RWPE2 (cell line): ENCODE measurements around the gene OR5D18.

ENCODE experiments used
- ATAC-seq: fragments of 200-7000 bp; cut with Tn5 transposase; 3 replicates; pipeline ENCODE4 v1.9.1; 2021; ENCODE audit warnings: low read depth
- DNase-seq: peaks from one replicate; pipeline ENCODE4 v3.0.0-alpha.2; 2020; ENCODE audit warnings: low spot score
- H3K27ac ChIP-seq: fragments of 450-650 bp; 2 replicates; pipeline ENCODE4 v1.5.1; 2017; ENCODE audit warnings: mild to moderate bottlenecking; ENCODE audit not compliant: poor library complexity, severe bottlenecking
- H3K27me3 ChIP-seq: fragments of 250-450 bp; sonication (Bioruptor Pico); 2 replicates; pipeline ENCODE4 v1.5.1; 2021; ENCODE audit warnings: mild to moderate bottlenecking, moderate library complexity; ENCODE audit not compliant: insufficient read depth, poor library complexity, severe bottlenecking
- H3K36me3 ChIP-seq: fragments of 250-450 bp; sonication (Bioruptor Pico); 2 replicates; pipeline ENCODE4 v1.5.1; 2020; ENCODE audit warnings: low read depth, mild to moderate bottlenecking, moderate library complexity
- H3K4me1 ChIP-seq: fragments of 250-450 bp; sonication (Bioruptor Pico); 2 replicates; pipeline ENCODE4 v1.5.1; 2021; ENCODE audit warnings: mild to moderate bottlenecking, moderate library complexity; ENCODE audit not compliant: insufficient read depth, poor library complexity, severe bottlenecking
- H3K4me3 ChIP-seq: fragments of 250-450 bp; sonication (Bioruptor Pico); 2 replicates; pipeline ENCODE4 v1.5.1; 2021; ENCODE audit warnings: mild to moderate bottlenecking, moderate library complexity; ENCODE audit not compliant: severe bottlenecking
- H3K9me3 ChIP-seq: fragments of 250-450 bp; sonication (Bioruptor Pico); 2 replicates; pipeline ENCODE4 v1.5.1; 2021; ENCODE audit warnings: mild to moderate bottlenecking, moderate library complexity; ENCODE audit not compliant: severe bottlenecking
- TF ChIP-seq, protein P1 (sequence below): fragments of 450-650 bp; IDR thresholded peaks from one replicate; pipeline ENCODE4 v1.5.1; 2017; ENCODE audit warnings: mild to moderate bottlenecking, moderate library complexity; ENCODE audit not compliant: poor library complexity, severe bottlenecking

OR5D18 gene

GRCh38 chr11:55806248-55806647, 13.2 kb upstream of the OR5D18 start:
- H3K4me3 ChIP-seq, result no peak overlapping the region
- H3K27me3 ChIP-seq, result no peaks in the 10 kb centered on the region
- no peaks in the 10 kb centered on the region for H3K36me3 ChIP-seq
- peaks cover 2% of the 10 kb centered on the region for H3K9me3 ChIP-seq
- H3K27ac ChIP-seq, result no peak overlapping the region
- no peak for ATAC-seq
- no peaks in the 10 kb centered on the region for H3K4me1 ChIP-seq
- no peak for DNase-seq
- TF ChIP-seq, protein P1, sequence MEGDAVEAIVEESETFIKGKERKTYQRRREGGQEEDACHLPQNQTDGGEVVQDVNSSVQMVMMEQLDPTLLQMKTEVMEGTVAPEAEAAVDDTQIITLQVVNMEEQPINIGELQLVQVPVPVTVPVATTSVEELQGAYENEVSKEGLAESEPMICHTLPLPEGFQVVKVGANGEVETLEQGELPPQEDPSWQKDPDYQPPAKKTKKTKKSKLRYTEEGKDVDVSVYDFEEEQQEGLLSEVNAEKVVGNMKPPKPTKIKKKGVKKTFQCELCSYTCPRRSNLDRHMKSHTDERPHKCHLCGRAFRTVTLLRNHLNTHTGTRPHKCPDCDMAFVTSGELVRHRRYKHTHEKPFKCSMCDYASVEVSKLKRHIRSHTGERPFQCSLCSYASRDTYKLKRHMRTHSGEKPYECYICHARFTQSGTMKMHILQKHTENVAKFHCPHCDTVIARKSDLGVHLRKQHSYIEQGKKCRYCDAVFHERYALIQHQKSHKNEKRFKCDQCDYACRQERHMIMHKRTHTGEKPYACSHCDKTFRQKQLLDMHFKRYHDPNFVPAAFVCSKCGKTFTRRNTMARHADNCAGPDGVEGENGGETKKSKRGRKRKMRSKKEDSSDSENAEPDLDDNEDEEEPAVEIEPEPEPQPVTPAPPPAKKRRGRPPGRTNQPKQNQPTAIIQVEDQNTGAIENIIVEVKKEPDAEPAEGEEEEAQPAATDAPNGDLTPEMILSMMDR, result no peak

DNA sequence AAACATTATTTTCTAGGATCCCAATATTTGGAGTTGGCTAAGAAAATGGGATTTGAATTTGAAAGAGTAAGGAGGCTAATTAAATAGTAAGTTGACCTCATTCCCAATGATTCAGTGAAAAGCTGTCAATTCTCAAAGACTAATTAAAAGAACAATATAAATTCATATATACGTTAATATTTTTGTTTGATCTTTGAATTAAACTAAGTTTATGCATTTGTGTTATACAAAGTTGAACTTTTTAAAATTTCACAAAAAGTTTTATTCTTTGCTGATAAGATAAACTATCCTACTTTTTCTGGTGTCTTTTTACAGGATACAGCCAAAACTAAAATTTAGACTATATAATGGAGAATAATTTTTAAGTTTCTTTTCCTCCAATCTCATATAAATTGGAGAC, 8.4 kb upstream of the OR5D18 start, which contains the start of gene OR5L1:
TSS of gene OR5L1 (plus strand) at position 301 of the 400 bp plus-strand sequence. CDS start 100 bp downstream, outside the sequence.
- ATAC-seq (no peak), DNase-seq (no peak)
- H3K27me3 ChIP-seq, result no peaks in the 10 kb centered on the region
- no peak within 1 kb of the TSS for H3K4me3 ChIP-seq
- no peak within 1 kb of the TSS for H3K27ac ChIP-seq
- no peaks in the 10 kb centered on the region for H3K4me1 ChIP-seq
- no peaks in the 10 kb centered on the region for H3K36me3 ChIP-seq
- TF ChIP-seq, protein P1, result no peak
- peaks cover 2% of the 10 kb centered on the region for H3K9me3 ChIP-seq

DNA sequence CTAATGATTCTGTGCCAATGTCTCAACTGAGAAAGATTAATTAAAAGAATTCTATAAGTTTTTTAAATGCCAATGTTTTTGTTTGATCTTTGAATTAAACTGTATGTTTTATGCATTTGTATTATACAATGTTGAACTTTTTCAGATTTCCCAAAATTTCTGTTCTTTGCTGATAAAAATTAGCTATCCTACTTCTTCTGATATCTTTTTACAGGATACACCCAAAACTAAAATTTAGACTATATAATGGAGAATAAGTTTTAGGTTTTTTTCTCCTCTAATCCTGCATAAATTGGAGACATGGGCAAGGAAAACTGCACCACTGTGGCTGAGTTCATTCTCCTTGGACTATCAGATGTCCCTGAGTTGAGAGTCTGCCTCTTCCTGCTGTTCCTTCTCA, 7.5 kb downstream of the OR5D18 start, which contains the start of gene OR5L2:
TSS of gene OR5L2 (plus strand) at position 301 of the 400 bp plus-strand sequence. CDS start at position 301, 0 bp downstream.
- ATAC-seq, result no peak

DNA sequence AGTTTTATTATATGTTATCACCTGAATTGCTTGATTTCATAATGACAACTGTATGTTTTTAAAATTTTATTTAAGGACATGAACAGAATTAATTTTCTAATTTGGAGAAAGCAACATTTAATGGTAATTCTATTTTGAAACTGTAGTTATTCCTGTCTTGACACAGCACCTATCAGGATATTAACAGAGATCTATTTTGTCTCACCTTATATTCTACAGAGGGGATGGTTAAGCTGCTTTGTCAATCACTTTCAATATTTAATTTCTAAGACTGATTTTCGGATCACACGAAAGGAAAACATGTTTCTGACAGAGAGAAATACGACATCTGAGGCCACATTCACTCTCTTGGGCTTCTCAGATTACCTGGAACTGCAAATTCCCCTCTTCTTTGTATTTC, 19.0 kb downstream of the OR5D18 start, which contains the start of gene OR5D16:
TSS of gene OR5D16 (plus strand) at position 301 of the 400 bp plus-strand sequence. CDS start at position 301, 0 bp downstream.
- TF ChIP-seq, protein P1, result no peak
- Histone ChIP-seq H3K4me1 (no peaks in the 10 kb centered on the region), H3K36me3 (no peaks in the 10 kb centered on the region), H3K9me3 (no peaks in the 10 kb centered on the region), H3K27ac (no peak within 1 kb of the TSS), H3K4me3 (no peak within 1 kb of the TSS), H3K27me3 (no peaks in the 10 kb centered on the region)
- ATAC-seq (no peak), DNase-seq (no peak)

More for the DNA sequence above, 7.5 kb downstream of the OR5D18 start, which contains the start of gene OR5L2:
- Histone ChIP-seq H3K9me3 (no peaks in the 10 kb centered on the region), H3K27ac (no peak within 1 kb of the TSS), H3K27me3 (no peaks in the 10 kb centered on the region), H3K4me3 (no peak within 1 kb of the TSS), H3K36me3 (no peaks in the 10 kb centered on the region), H3K4me1 (no peaks in the 10 kb centered on the region)
- TF ChIP-seq, protein P1, result no peak
- no peak for DNase-seq

DNA sequence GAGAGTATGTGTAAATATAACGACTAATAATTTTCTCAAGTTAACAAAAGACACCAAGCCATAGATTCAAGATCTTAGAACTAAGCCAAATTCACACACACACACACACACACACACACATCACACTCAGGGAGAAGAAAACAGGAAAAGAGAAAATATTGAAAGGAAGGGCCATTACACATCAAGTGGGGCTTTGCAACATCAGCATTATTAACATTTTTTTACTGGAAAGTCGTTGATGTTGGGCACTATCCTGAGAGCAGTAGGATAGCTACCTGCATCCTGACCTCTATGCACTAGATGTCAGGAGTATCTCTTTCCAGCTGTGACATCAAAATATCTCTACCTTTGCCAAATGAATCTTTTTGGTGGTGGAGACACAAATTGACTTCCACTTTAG, 28.0 kb downstream of the OR5D18 start:
- ATAC-seq (no peak), DNase-seq (no peak)
- no peaks in the 10 kb centered on the region for H3K36me3 ChIP-seq
- TF ChIP-seq, protein P1, result no peak
- H3K27ac ChIP-seq, result no peak overlapping the region
- no peaks in the 10 kb centered on the region for H3K27me3 ChIP-seq
- H3K9me3 ChIP-seq, result no peaks in the 10 kb centered on the region
- H3K4me1 ChIP-seq, result no peaks in the 10 kb centered on the region
- H3K4me3 ChIP-seq, result no peak overlapping the region
